NB4 (cell line): Measurements from ENCODE around the gene ADRB2.

Experiments
- DNase-seq: peaks from one replicate; pipeline ENCODE4 v3.0.0; 2010; ENCODE audit warnings: low read depth
- H3K4me3 ChIP-seq: one replicate; pipeline ENCODE4 v1.5.1; 2011; ENCODE audit warnings: mild to moderate bottlenecking, low read depth, low read length, moderate library complexity
- MYC ChIP-seq: IDR thresholded peaks from 2 replicates; pipeline ENCODE4 v1.6.1; 2011; ENCODE audit warnings: low read depth, low read length
- POLR2A ChIP-seq: IDR thresholded peaks from 2 replicates; pipeline ENCODE4 v1.6.1; 2011; ENCODE audit warnings: mild to moderate bottlenecking; ENCODE audit not compliant: insufficient read length; ENCODE audit errors: extremely low read depth
- TF ChIP-seq, protein P1 (sequence below): IDR thresholded peaks from one replicate; pipeline ENCODE4 v1.5.1; 2012; ENCODE audit warnings: low read depth, low read length
- TF ChIP-seq, protein P2 (sequence below): IDR thresholded peaks from 2 replicates; pipeline ENCODE4 v1.6.1; 2011; ENCODE audit warnings: low read depth, low read length

ADRB2 gene

DNA sequence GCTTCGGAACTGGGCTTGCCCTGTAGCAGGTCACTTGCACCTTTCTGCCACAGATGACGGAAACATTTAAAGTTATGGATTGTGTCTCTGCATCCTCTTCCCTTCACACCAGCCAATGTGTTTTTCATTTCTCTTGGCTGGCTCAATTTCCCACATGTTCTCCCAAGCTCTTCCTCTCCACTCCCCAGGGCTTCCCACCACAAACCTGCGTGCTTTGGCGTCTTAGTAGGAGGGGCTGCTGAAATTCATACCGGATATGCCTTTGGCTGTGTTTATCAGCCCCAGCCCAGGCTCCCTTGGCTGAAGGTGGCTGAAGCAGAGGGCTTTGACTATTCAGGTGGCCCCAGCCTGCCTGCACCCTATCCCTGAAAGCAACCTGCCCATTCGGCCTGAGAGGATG is 32.1 kb downstream of the ADRB2 start:
- no peak for TF ChIP-seq MYC
- TF ChIP-seq POLR2A: no peak
- TF ChIP-seq, protein P1, sequence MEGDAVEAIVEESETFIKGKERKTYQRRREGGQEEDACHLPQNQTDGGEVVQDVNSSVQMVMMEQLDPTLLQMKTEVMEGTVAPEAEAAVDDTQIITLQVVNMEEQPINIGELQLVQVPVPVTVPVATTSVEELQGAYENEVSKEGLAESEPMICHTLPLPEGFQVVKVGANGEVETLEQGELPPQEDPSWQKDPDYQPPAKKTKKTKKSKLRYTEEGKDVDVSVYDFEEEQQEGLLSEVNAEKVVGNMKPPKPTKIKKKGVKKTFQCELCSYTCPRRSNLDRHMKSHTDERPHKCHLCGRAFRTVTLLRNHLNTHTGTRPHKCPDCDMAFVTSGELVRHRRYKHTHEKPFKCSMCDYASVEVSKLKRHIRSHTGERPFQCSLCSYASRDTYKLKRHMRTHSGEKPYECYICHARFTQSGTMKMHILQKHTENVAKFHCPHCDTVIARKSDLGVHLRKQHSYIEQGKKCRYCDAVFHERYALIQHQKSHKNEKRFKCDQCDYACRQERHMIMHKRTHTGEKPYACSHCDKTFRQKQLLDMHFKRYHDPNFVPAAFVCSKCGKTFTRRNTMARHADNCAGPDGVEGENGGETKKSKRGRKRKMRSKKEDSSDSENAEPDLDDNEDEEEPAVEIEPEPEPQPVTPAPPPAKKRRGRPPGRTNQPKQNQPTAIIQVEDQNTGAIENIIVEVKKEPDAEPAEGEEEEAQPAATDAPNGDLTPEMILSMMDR: no peak
- TF ChIP-seq, protein P2, sequence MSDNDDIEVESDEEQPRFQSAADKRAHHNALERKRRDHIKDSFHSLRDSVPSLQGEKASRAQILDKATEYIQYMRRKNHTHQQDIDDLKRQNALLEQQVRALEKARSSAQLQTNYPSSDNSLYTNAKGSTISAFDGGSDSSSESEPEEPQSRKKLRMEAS: no peak
- no peak for DNase-seq
- H3K4me3 ChIP-seq: no peak overlapping the region

DNA sequence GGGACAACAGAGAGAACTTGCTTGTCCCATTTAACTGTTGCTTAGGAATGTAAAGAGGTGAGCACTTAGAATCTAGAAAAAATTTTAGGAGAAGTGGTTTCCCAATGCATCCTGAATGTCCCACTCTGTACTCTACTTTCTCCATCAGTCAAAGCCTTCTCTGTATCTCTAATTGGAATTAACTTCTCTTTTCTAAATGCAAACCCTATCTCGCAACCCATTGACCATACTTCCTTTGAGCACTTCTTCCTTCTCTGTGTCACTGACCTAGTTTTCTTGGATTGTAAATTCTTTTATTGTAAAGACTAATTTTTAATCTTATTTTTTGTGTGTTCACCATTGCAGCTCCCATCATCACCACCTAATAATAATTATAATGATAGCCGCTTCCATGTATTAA is 33.3 kb downstream of the ADRB2 start:
- DNase-seq: peak; percentile 38
- TF ChIP-seq, protein P1: no peak
- TF ChIP-seq POLR2A (no peak), MYC (no peak)
- TF ChIP-seq, protein P2: no peak
- no peak overlapping the region for H3K4me3 ChIP-seq

DNA sequence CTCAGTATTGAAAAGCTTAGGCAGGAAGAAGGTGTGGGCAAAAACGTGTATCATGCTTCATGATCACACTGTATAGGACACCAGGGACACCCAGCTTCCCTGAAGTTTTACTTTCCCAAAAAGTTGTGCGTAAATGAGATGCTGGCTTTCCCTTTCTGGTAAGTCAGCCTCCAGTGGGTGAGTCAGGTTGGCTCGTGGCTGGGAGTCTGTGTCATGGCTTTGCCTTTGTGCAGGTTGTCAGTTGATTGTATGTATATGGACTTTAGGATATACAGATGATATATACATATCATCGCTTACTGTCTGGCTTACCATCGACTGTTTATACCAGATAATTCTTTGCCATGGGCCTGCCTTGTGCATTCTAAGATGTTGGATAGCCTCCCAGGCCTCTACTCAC is 34.2 kb downstream of the ADRB2 start:
- TF ChIP-seq, protein P2: no peak
- TF ChIP-seq, protein P1: no peak
- TF ChIP-seq POLR2A: no peak
- TF ChIP-seq MYC: no peak
- no peak overlapping the region for H3K4me3 ChIP-seq
- no peak for DNase-seq

DNA sequence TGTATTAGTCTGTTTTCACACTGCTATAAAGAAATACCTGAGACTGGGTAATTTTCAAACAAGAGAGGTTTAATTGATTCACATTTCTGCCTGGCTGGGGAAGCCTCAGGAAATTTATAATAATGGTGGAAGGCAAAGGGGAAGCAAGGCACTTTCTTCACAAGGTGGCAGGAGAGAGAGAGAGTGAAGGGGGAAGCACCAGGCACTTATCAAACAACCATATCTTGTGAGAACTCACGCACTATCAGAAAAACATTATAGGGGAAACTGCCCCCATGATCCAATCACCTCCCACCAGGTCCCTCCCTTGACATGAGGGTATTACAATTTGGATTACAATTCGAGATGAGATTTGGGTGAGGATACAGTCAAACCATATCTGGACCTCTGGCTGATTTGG is 34.7 kb downstream of the ADRB2 start:
- no peak for DNase-seq
- no peak overlapping the region for H3K4me3 ChIP-seq
- TF ChIP-seq, protein P2: no peak
- TF ChIP-seq POLR2A (no peak), MYC (no peak)
- TF ChIP-seq, protein P1: no peak

DNA sequence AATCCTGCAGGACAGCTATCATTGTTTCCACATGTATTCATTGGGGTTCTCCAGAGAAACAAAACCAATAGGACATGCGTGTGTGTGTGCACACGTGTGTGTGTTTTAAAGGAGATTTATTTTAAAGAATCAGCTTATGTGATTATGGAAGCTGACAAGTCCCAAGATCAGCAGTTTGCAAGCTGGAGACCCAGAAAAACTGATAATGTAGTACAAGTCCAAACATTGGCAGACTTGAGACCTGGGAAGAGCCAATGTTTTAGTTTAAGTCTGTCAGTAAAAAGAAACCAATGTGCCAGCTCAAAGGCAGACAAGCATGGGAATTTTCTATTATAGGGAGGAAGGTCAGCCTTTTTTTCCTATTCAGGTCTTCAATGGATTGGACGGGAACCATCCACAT is 35.3 kb downstream of the ADRB2 start:
- no peak overlapping the region for H3K4me3 ChIP-seq
- TF ChIP-seq, protein P1: no peak
- no peak for DNase-seq

DNA sequence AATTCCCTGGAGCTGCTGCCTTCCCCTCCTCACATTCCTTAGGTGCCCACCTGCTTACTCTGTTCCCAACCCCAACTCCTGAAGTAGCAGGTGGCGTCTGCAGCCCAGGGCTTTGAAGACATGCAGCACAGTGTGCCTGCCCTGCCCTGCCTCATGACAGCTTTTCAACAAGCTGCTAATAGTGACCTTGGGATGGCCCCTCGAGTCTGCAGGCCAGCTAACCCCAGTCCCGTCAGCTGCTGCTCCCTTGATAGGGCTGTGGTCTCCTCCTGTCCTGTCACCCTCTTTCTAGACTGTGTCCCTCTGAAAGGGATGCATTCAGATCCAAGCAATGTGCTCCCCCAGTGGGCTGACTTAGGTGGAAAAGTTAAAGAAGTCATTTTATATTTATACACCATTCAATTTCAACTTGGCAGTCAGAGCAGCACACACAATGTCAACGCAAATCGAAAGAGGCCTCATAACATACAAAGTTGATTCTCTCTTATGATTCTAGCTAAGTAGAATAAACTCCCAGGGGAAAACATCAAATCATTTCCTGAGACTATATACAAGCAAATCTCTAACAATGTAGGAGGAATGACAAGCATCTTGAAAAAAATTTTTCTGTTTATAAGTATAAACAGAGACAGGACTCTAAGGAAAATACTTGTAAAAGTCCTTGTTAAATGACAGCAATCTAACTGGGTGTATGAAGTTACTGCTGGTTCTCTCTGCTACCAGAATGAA is 37.9 kb downstream of the ADRB2 start:
- TF ChIP-seq MYC (no peak), POLR2A (no peak)
- TF ChIP-seq, protein P1: no peak
- TF ChIP-seq, protein P2: no peak
- DNase-seq: no peak
- H3K4me3 ChIP-seq: no peak overlapping the region
